ENCODE measurements around the gene PAXX. TPM values are rescaled to one million over a fixed set of nuclear protein-coding genes. Genes with fewer than 3 reads are reported as not detected.

PAXX gene
- total RNA-seq, 1 donor = 9.9 TPM

DNA sequence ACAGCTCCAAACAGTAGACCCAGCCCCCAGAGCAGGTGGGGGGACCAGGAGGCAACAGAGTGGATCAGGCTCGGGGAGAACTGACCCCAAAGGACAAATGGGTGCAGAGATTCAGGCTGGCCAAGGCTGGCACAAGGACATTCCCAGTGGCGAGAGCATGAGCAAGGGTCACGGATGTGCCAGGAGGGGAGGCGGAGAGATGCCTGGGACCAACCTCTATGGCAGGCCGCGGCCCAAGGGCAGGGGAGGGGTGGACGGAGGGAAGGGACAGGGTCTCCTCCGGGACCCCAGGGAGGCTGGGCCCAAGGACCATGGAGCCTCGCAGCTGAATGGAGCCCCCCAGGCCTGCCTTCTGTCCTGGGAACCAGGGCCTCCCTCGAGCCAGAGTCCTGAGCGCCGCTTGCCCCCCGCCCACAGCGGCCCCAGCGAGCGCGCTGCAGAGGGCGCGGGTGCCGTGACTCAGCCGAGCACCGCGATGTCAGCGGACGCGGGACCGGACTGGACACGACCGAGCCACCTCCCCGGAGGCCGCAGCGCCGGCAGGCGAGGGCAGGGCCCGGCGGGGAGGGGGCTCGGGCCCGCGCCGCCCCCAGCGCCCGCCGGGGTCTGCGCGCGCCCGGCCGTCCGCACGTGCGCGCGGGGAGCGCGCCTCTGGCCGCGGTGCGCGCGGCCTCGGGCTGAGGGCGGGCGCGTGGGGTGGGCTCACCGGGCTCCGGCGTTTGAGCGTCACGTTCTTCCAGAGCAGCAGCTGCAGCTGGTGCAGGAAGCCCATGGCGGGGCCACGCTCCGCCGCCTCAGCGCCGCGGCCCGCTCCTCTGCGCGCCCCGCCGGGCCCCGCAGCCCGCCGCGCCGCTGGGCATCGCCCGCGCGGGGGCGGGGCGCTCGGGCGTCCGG lies 35.4 kb downstream of the PAXX start, which contains the start of gene ABCA2:
Gene ABCA2 (minus strand): TSS at position 869 of the 894 bp plus-strand sequence. CDS start 97 bp downstream, at position 772.
- DNase-seq (ENCODE audit: low read depth) = no peak
- peak within 1 kb of the TSS; percentile 65 for H3K4me3 ChIP-seq (ENCODE audit: low read depth, low read length)
- TF ChIP-seq, protein P1, sequence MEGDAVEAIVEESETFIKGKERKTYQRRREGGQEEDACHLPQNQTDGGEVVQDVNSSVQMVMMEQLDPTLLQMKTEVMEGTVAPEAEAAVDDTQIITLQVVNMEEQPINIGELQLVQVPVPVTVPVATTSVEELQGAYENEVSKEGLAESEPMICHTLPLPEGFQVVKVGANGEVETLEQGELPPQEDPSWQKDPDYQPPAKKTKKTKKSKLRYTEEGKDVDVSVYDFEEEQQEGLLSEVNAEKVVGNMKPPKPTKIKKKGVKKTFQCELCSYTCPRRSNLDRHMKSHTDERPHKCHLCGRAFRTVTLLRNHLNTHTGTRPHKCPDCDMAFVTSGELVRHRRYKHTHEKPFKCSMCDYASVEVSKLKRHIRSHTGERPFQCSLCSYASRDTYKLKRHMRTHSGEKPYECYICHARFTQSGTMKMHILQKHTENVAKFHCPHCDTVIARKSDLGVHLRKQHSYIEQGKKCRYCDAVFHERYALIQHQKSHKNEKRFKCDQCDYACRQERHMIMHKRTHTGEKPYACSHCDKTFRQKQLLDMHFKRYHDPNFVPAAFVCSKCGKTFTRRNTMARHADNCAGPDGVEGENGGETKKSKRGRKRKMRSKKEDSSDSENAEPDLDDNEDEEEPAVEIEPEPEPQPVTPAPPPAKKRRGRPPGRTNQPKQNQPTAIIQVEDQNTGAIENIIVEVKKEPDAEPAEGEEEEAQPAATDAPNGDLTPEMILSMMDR (IDR thresholded peaks at IDR 0.05; ENCODE audit: insufficient read depth, low read depth, low read length) = no peak

DNA sequence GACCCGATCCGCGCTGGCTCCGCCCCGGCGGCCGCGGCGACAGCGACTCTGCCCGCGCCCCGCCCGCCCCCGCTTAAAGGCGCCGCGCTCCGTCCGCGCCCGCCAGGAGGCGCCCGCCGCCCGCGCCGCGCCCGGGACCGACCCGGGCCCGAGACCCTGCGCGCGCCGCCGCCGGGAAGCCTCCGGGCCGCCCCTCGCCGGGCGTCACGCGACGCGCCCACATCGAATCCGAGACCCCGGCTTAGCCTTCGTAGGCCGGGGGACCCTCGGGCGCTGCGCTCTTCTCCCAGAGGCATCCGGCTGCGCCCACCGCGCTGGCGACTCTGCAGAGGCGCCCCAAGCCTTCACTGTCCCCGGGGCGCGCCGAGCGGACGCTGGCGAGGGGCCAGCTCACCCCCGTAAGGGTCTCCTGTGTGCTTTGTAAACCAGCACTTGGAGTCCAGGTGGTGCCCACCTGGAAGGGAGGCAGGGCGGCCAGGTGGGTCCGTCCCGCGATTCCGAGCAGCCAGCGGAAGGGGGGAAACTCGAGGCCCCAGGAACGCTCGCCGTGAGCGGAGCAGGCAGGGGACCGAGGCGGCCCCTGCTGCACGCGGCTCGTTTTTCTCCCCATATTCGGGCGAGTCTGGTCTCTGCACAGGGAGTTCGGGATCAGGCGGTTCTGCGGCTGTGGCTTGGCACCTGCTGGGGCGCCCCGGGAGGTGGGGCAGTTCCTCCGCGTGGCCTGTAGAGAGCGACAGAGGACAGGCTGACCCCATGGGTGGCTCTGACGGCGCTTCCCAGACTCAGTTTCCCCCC lies 36.2 kb downstream of the PAXX start:
- TF ChIP-seq, protein P1 (IDR thresholded peaks at IDR 0.05; ENCODE audit: insufficient read depth, low read depth, low read length) = peak; percentile 36
- DNase-seq (ENCODE audit: low read depth) = peak; percentile 40
- peak overlapping the region; percentile 65 for H3K4me3 ChIP-seq (ENCODE audit: low read depth, low read length)

DNA sequence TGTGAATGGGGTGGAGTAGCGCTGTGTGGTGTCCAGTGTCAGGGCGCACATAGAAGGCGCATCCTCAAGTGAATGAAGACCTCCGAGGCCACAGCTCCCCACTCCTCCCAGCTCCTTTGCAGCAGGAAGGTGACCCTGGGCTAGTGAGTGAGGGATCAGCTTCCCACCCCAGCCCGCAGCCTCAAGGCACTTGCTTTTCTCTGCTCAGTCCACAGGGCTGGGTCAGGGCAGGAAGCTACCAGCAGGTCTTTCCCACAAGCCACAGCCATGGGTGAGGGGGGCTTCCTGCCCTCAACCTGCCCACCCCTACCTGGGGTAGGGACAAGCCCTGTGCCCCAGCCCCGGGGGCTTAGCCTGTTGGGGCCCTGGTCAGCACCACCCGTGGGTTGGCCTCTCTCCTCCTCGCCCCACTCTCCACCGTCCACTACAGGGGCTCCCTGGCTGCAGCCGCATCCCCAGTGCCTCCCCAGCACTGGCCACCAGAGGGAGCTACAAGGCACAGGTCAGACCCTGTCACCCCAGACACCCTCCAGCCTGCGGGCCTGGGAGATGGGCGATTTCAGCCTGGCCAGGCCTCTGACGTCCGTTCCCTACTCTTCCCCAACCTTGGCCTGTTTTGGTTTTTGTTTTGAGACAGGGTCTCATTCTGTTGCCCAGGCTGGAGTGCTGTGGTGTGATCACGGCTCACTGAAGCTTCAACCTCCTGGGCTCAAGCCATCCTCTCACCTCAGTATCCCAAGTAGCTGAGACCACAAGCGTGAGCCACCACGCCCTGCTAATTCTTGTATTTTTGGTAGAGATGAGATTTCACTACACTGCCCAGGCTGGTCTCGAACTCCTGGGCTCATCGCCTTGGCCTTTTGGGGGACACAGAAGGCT lies 37.1 kb downstream of the PAXX start:
- H3K4me3 ChIP-seq (ENCODE audit: low read depth, low read length) = peak overlapping the region; percentile 65
- TF ChIP-seq, protein P1 (IDR thresholded peaks at IDR 0.05; ENCODE audit: insufficient read depth, low read depth, low read length) = peak; percentile 93
- DNase-seq (ENCODE audit: low read depth) = peak; percentile 61

DNA sequence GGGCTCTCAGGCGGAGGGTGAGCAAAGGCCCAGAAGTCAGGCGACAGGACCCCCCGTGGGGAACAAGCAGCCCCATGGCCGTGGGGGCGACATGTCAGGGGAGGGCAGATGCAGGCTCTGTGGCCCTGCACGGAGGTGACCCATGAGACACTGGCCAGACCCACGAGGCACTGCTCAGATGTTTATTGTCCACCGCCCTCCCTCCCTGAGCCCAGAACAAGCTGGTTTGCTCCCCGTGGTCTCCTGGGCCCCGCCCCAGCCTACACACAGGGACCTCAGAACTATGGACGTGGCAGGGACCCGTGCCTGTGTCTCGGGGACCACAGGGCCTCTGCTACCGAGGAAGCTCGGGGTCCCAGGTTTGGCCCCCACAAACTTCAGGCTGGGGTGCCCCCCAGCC lies 37.8 kb downstream of the PAXX start:
- no peak overlapping the region for H3K4me3 ChIP-seq (ENCODE audit: low read depth, low read length)
- TF ChIP-seq, protein P1 (IDR thresholded peaks at IDR 0.05; ENCODE audit: insufficient read depth, low read depth, low read length) = no peak
- no peak for DNase-seq (ENCODE audit: low read depth)

DNA sequence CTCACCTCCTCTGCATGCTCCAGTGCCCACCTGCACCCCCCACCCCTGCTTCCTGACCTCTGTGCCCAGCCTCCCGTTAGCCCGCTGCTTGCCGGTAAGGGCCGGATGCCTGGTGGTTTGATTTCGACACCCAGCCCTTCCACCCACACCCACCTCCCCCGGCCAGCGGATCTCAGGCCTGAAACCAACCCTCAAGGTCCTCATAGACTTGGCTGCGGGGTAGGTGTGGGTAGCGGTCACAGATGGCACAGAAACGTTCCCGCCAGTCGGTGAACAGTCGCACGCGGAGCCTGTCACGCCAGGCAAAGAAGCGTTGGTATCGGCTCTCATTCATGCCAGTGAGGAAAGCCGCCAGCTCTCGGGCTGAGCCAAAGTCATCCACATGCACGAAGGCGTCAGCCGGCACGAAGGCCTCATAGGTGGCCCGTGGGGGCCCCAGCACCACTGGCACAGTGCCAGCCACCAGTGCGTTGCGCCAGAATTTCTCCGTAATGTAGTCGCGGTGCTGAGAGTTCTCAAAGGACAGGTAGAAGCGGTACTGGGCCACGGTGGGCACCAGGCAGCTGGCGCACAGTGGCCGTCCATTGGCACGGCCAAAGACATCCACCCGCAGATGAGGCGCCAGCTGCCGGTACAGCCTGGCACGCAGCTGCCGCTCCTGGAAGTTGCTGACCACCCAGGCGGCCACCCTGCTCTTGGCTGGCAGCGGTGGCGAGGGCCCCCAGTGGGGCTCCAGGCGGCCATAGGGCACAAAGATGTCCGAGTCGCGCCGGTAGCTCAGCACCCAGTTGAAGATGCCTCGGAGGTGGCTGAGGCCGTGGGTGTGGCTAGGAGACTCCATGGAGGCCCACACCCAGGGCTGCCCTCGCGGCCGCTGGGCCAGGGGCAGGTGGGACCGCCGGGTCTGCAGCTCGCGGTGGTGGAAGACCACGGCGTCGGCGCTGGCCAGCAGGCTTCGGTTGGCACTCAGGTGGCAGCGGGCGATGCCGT lies 38.6 kb downstream of the PAXX start:
- DNase-seq (ENCODE audit: low read depth) = no peak
- TF ChIP-seq, protein P1 (IDR thresholded peaks at IDR 0.05; ENCODE audit: insufficient read depth, low read depth, low read length) = no peak

More for the DNA sequence above, 38.6 kb downstream of the PAXX start:
- H3K4me3 ChIP-seq (ENCODE audit: low read depth, low read length) = no peak overlapping the region

Data from fibroblast of villous mesenchyme (primary cell).